Activated CD4-positive, alpha-beta T cell treated with anti-CD3 and anti-CD28 coated beads, Interleukin-2, amount 50 U/mL, for 1 hour (primary cell): ENCODE data around the gene FRK.
A peak's percentile ranks its signal among the peaks of the same experiment; 100 is the strongest.
"Not testable (repeated sequence)": the region's sequence is repeated elsewhere in the genome, so short reads cannot be mapped to it uniquely, and the experiment has no call there.

ENCODE experiments used
- DNase-seq: peaks from one replicate; pipeline ENCODE4 v3.0.0-alpha.2; 2020

FRK gene, protein sequence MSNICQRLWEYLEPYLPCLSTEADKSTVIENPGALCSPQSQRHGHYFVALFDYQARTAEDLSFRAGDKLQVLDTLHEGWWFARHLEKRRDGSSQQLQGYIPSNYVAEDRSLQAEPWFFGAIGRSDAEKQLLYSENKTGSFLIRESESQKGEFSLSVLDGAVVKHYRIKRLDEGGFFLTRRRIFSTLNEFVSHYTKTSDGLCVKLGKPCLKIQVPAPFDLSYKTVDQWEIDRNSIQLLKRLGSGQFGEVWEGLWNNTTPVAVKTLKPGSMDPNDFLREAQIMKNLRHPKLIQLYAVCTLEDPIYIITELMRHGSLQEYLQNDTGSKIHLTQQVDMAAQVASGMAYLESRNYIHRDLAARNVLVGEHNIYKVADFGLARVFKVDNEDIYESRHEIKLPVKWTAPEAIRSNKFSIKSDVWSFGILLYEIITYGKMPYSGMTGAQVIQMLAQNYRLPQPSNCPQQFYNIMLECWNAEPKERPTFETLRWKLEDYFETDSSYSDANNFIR

GRCh38 chr6:116060572-116061283 lies at the start of gene FRK:
Gene FRK (minus strand): TSS chr6:116060891. CDS start chr6:116060311, 580 bp downstream.
- DNase-seq, result no peak

DNA sequence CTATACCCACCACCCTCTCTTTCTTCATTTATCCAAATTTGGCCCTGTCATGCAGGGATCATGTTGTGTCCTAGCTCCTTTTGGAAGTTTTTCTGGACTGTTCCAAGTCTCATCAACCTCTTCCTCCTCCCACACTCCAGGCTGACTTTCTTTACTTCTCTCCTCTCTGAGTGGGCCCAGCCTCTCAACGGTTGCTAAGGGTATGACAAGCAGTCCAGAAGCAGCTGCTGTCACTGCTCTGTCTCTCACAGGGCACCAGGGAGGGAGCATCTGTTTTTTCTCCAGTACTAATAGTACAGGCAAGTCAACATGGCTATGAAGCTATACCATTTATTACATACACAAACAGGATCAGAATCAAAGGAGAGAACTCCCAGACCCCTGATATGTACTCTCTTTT lies 48.1 kb upstream of the FRK start:
- DNase-seq, result no peak

DNA sequence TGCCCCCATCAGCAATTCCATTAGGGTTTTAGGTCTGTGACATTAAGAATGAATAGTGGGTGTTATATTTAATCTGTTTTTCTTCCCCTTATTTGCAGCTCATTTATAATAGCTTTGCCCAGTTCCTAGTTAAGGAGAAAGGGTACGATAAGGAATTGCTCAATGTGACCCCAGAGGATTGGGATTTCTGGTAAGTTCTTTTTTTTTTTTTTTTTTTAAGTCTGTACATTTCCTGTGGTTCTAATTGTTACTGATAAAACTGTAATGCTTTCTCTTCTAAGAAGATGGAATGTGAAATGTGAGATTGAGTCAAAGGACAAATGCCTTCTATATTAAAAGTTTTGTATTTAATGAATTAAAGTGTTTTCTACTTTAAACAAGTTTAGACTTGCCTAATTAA lies 45.5 kb upstream of the FRK start:
- DNase-seq, result no peak

DNA sequence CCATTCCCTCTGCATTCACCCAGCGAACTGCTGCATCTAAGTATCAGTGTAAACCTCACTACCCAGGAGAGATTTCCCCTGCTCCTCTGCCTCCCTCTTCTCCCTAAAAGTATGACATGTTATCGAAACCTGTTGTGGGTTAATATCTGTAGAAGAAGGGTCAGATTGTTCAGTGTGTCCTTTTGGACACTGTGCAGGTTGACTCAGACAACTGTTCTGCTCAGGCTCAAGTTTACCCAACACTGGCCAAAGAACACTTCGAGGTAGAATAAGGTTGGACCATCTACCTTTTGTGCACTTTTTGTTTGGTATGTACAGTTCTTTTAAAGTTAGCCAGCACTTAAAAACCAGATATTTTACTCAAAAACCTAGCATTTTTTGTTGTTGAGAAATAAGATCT lies 44.6 kb upstream of the FRK start:
- no peak for DNase-seq

DNA sequence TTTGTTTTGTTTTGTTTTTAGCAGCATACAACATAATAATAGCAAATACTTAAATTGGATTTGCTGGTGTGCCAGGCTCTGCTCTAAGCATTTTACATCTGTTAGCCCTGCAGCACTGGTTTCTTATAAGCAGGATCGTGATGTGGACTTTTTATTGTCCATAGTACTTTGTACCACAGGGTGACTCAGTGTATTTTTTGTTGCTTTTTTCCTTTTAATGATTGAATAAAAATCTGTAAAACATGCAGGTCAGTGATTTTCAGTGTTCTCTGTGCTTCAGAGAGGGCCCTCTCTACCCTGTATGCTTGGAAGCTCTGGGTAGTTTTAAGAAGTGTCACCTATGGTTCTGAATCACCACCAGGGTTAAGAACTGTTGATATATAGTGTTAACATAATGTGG lies 43.9 kb upstream of the FRK start:
- no peak for DNase-seq

DNA sequence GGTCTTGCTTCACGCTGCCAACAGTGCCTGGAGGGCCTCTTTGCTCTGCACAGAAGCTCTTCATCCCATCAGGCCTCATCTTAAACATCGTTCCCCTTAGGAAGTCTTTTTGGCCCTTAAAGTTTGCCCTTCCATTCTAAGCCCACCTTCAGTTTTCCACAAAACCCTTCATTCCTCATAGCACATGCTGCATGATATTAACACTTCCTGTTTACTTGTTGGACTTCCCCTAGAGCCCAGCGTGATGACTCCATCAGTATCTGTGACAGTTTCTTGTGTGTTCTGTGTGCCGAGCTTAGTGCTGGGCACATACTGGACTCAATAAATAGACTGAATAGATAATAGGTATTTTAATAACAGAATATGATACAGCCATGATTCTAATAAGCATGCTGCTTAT lies 42.2 kb upstream of the FRK start:
- DNase-seq, result no peak

GRCh38 chr6:116101790-116102189 lies 41.1 kb upstream of the FRK start:
- no peak for DNase-seq

- DNase-seq, result no peak
These were observed 40.6 kb upstream of the FRK start for GRCh38 chr6:116101302-116101718.

- DNase-seq, result peak; percentile 80
These were observed 40.0 kb upstream of the FRK start, which contains the start of gene NT5DC1 for GRCh38 chr6:116100419-116101301. Gene NT5DC1 (plus strand): TSS chr6:116100853. CDS start chr6:116100931, 78 bp downstream.

GRCh38 chr6:116099036-116099435 lies 38.3 kb upstream of the FRK start:
- DNase-seq, result no peak

DNA sequence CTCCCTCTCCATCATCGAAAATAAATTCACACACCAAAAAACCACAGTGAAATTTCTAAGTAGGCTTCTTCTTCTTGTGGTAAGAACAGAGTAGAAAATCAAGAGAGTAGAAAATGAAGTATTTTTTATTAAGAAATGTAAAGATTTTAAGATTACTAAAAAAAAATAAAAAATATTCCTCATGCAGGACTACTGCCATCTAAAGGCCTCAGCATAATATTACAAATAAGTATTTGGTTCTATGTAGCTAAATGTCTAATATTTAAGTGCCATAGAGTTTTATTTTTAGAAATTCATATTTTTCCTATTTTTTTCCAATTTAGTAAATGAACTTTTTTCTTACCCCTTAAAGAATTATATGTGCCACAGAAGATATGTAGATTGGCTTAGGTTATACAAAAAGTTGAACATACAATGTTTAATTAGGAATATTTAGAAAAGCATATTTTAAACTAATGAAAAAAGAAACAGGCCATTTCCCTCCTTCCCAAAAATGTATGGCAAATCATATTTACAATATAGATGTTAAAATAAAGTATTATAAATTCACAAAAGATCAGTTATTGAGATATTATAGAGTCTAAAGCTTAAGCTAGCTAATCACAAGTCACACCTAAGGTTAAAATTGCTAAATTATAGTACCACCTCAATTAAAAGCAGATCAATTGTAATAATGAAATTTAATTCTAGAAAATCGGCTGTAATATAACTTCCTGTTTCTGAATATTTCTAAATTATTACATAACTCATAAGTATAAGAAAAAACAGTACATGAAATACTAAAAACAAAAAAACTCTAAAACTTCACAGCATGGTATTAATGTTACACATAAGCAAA lies 36.5 kb upstream of the FRK start:
- no peak for DNase-seq

DNA sequence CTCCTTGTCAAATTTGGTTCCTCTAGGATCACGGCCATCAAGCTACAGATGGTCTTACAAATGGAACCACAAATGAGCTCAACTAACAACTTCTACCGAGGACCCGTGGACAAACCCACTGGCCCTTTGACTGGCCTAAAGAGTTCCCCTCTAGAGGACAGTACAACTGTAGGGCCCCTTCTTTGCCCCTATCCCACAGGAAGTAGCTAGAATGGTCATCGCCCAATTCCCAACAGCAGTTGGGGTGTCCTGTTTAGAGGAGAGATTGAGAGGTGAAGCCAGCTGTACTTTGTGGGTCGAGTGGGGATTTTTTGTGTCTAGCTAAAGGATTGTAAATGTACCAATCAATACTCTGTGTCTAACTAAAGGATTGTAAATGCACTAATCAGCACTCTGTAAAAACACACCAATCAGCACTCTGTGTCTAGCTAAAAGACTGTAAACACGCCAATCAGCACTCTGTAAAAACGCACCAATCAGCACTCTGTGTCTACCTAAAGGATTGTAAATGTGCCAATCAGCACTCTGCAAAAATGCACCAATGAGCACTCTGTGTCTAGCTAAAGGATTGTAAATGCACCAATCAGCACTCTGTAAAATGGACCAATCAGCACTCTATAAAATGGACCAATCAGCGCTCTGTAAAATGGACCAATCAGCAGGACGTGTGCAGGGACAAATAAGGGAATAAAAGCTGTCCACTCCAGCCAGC lies 35.5 kb upstream of the FRK start:
- not testable (repeated sequence) for DNase-seq

- DNase-seq, result no peak
These were observed 33.4 kb upstream of the FRK start for GRCh38 chr6:116094041-116094440.

GRCh38 chr6:116090251-116090650 lies 29.6 kb upstream of the FRK start:
- DNase-seq, result no peak

DNA sequence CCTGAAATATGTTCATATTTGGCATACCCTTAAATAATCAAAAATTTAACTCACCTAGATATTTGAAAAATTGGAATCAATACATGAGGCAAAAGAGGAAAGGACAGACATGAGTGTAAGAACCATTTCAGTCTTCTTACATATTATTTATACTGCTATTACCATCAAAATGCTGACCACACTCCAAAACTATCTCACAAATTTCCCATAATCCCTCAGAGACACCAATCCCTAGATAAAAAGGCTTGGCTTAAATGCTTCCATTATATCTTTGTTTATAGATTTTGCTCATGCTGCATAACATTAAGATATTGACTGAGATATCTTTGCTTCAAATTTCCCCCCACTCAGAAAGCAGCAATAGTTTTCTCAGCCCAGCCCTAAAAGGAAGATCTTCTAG lies 28.3 kb upstream of the FRK start:
- DNase-seq, result no peak

- DNase-seq, result no peak
These were observed 26.8 kb upstream of the FRK start for GRCh38 chr6:116087437-116088027.

DNA sequence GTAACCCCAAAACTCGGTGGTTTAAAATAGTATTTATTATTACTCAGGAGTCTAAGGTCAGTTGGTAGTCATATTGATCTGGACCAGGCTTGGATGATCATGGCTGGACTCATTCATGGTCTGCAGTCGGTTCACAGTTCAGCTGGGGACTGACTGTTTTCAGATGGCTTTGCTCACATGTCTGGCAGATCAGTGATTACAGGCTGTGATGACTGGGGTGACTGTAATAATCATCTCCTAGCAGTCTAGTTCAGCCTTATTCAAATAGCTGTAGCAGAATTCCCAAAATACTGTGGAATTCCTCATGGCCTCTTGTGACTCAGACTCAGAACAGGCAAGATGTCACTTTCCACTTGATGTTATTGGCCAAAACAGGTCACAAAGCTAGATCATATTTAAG lies 23.6 kb upstream of the FRK start:
- no peak for DNase-seq

- no peak for DNase-seq
These were observed 22.4 kb upstream of the FRK start for GRCh38 chr6:116083052-116083451.

DNA sequence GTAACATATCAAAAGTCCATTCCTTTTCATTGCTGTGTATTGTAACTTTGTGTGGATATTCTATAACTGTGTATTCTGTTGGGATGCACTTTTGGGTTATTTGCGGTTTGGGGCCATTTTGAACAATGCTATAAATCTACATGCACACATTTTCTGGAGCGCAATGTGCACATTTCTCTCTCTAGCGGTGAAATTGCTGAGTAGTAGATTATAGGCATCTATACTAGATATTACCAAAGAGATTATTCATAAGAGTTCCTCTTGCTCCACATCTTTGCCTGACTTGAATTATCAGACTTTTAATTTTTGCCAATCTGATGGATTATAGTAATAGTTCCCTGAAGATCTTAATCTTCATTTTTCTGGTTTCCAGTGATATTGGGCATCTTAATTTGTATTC lies 18.3 kb upstream of the FRK start:
- no peak for DNase-seq

DNA sequence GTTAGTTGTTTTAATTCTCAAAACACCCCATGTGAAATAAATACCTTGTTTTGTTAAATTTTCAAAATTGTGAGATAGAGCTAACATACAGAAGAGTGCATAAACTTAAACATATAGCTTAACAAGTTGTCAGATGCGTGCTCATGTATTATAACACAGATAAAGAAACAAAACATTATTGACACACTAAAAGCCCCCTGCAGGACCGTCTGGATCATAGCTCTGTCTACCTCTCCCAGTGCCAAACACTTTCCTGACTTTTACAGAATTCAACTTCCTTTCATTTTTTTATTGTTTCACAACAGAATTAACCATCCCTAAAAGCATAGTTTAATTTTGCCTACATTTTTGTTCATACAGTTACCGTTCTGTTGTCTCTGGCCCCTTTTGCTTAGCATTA lies 17.8 kb upstream of the FRK start:
- no peak for DNase-seq
